Stimulated activated CD4-positive, alpha-beta T cell treated with anti-CD3 and anti-CD28 coated beads, Interleukin-4, amount 100 ng/mL, for 48 hours (primary cell): Measurements from ENCODE around the gene CLIC3.
"Not testable (repeated sequence)": the region's sequence is repeated elsewhere in the genome, so short reads cannot be mapped to it uniquely, and the experiment has no call there.

Experiments
- DNase-seq, 2 donors: peaks; one replicate each; pipeline ENCODE4 v3.0.0-alpha.2; 2020; ENCODE audit warnings: low read depth in 2 of 2

Gene CLIC3

GRCh38 chr9:137017071-137017470, 20.7 kb upstream of the CLIC3 start:
- DNase-seq: no peak

DNA sequence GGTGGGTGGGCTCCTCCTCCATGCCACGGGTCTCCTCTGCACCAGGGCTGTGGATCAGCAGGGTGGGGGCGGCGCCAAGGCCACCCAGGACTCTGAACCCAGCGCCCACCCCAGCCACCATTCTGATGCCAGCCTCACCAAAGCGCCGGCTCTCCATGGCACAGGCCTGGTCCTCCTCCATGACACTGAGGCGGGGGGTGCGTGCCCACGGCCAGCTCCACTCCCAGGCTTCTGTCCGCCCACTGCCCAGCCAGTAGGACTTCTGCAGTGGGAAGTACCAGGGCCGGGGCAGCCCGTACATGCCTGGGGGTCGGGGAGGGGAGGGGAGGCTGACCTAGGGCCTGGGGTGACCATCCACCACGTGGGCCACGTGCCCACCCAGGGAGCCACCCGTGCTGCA, 20.1 kb upstream of the CLIC3 start:
- DNase-seq: no peak

GRCh38 chr9:137015976-137016375, 19.6 kb upstream of the CLIC3 start:
- no peak for DNase-seq

DNA sequence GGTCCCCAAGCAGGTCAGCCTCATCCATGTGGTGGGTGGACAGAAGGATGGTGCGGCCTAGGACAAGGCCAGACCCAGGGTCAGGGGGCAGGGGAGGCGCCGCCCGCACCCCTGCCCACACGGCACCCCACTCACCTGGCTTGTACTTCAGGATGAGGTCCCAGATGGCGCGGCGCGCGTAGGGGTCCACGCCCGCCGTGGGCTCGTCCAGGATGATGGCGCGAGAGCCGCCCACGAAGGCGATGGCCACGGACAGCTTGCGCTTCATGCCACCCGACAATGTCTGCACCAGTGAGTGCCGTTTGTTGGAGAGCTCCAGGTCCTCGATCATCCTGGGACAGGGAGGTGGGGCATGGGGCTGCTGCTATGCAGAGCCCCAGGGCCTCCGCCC, 19.2 kb upstream of the CLIC3 start:
- DNase-seq: no peak

- no peak for DNase-seq
Observed at GRCh38 chr9:137014776-137015539, 18.6 kb upstream of the CLIC3 start.

GRCh38 chr9:137014166-137014565, 17.8 kb upstream of the CLIC3 start:
- DNase-seq: no peak

DNA sequence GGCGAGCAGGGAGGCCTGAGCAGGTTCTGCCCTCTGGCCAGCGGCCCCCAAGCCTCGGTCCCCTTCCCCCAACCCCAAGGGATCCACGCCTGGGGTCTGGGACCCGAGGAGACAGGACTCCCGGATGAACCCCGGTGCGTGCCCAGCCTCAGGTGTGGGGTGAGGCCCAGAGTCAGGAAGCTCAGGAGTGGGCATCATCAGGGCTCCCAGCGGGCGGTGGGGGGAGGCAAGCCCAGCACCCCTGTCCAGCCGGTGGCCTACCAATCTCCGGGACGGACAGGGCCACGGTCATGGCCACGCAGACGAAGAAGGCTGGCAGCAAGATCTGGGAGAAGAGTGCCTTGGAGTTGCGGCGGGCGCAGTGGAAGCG, 17.2 kb upstream of the CLIC3 start:
- DNase-seq: no peak

- DNase-seq: no peak
Observed at GRCh38 chr9:137012694-137013570, 16.6 kb upstream of the CLIC3 start.

DNA sequence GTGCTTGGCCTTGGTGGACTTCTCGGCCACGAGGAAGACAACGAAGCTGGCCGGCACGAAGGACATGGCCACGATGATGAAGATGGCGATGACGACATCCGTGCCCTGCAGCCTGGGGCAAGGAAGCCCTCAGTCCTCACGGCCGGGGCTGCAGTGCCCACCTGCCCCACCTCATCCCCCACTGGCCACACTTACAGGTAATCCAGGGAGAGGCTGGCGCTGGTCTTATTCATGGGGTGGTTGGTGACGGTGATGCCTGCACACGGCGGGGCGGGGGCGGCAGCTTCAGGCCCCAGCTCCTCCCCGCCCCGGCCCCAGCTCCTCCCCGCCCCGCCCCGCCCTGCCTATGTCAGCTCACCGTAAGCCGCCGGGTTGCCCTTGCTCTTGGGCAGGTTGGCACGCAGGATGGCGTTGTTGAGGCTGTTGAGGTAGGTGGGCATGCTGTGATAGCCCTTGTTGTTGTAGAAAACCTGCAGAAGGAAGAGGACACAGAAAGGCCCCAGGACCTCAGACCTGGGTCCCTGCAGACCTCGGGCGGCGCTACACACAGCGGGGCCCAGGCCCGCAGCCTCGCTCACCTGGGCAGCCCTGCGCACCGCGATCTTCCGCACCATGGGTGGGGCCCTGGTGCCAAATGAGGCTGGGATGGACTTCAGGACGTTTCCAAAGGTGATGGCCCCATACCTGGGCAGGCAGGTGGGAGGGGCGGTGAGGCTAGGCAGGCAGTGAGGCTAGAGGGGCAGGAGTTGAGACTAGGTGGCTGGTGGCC, 15.7 kb upstream of the CLIC3 start:
- DNase-seq: no peak

DNA sequence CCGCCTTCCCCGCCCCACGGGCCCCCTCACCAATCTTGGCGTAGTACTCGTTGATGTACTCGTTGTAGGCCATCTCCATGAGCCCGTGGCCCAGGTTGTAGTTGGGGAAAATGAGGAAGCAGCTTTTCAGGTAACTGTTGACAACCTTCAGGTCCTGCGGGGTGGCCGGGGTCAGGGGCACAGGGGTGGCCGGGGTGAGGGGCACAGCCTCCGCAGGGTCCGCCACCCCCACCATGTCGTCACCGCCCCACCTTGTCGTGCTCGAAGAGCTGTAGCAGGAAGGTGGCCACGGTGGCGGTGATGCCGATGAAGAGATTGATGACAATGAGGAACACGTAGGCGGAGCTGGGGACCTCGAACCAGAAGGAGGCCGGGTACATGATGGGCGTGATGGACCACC, 14.8 kb upstream of the CLIC3 start:
- DNase-seq: no peak

- no peak for DNase-seq
Observed at GRCh38 chr9:137009938-137010732, 13.8 kb upstream of the CLIC3 start.

DNA sequence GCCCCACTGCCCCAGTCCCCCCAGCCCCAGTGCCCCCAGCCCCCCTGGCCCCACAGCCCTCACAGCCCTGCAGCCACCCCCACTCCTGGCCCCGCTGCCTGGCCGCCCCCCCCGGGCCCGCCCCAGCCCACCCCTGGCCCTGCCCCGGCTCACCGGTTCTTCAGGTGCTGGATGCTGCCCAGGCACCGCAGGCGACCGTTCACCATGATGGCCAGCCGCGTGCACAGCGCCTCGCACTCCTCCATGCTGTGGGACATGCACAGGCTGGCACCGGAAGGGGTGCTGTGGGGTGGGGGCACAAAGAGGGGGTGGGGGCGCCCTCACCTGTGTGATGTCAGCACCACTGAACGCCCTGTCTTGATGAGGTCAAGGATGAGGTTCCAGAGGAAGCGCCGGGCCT, 12.8 kb upstream of the CLIC3 start:
- no peak for DNase-seq

GRCh38 chr9:137008312-137008711, 11.9 kb upstream of the CLIC3 start:
- no peak for DNase-seq

DNA sequence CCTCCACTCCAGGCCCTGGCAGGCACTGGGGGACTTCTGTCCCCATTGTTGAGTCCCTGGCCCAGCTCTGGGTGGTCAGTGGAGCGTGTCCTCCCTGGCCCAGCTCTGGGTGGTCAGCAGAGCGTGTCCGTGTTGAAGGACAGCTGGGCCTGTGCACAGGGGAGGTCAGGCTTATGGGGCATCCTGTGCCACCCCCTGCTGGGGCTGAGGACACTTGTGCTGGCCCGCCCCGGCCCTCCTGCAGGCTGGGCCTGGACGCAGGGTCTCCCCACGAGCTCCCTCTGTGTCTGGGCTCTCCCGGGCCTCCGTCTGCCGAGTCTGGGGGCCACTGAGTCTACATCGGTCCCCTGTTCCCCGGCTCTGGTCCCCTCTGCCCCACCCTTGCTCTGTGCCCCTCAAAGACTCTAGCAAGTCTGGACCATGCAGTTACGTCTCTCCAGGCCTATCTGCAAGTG, 11.5 kb upstream of the CLIC3 start:
- no peak for DNase-seq

GRCh38 chr9:137007108-137007815, 10.9 kb upstream of the CLIC3 start:
- DNase-seq: no peak

- no peak for DNase-seq
Observed at GRCh38 chr9:137006116-137007003, 10.0 kb upstream of the CLIC3 start.

GRCh38 chr9:137004285-137004684, 7.9 kb upstream of the CLIC3 start:
- DNase-seq: not testable (repeated sequence)

GRCh38 chr9:137002646-137003041, 6.3 kb upstream of the CLIC3 start:
- DNase-seq: no peak

GRCh38 chr9:137001857-137002645, 5.7 kb upstream of the CLIC3 start:
- DNase-seq: no peak
